ES-I3 (cell line): ENCODE data around the gene HIVEP1.

Experiments
- H3K36me3 ChIP-seq: 2 replicates; pipeline ENCODE4 v1.6.1; 2013; ENCODE audit warnings: mild to moderate bottlenecking, low read length, control low read depth, moderate library complexity; ENCODE audit not compliant: insufficient read depth
- H3K4me1 ChIP-seq: 2 replicates; pipeline ENCODE4 v1.6.1; 2013; ENCODE audit warnings: mild to moderate bottlenecking, control low read depth, low read length; ENCODE audit not compliant: insufficient read depth
- H3K9ac ChIP-seq: 2 replicates; pipeline ENCODE4 v1.6.1; 2013; ENCODE audit warnings: low read depth, mild to moderate bottlenecking, low read length, moderate library complexity
- H3K9me3 ChIP-seq: 2 replicates; pipeline ENCODE4 v1.6.1; 2013; ENCODE audit warnings: mild to moderate bottlenecking, low read length, moderate library complexity; ENCODE audit not compliant: control insufficient read depth, insufficient read depth

HIVEP1 gene

GRCh38 chr6:12134581-12134980, 122.5 kb downstream of the HIVEP1 start:
- peaks cover 9% of the 10 kb centered on the region for H3K36me3 ChIP-seq
- peaks cover 8% of the 10 kb centered on the region; the same call in 1 of the 2 replicates for H3K9me3 ChIP-seq
- no peaks in the 10 kb centered on the region for H3K4me1 ChIP-seq
- H3K9ac ChIP-seq, result no peak overlapping the region

- Histone ChIP-seq H3K9ac (no peak overlapping the region), H3K9me3 (peaks cover 9% of the 10 kb centered on the region; the same call in 1 of the 2 replicates), H3K4me1 (no peaks in the 10 kb centered on the region), H3K36me3 (peaks cover 9% of the 10 kb centered on the region)
Observed at GRCh38 chr6:12134991-12135390, 122.9 kb downstream of the HIVEP1 start.

DNA sequence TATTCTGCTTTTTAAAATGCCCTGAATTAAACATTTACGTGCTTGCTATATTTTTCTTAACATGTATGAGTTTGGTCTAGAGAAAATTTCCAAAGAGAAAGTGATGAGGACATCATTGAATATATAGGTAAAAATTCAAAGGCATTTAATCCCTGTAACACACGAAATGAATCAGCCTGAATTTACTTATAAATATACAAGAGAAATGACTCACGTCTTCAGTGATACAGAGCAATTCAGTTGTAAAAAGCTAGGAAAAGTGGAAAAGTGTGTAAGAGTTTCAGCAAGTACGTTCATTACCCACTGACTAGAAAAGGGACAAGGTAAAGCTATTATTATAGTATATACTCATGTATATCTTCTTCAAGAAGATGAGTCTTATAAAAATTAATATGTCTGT, 124.8 kb downstream of the HIVEP1 start:
- Histone ChIP-seq H3K36me3 (peaks cover 9% of the 10 kb centered on the region), H3K9ac (no peak overlapping the region), H3K4me1 (no peaks in the 10 kb centered on the region), H3K9me3 (peaks cover 9% of the 10 kb centered on the region; the same call in 1 of the 2 replicates)

- Histone ChIP-seq H3K9ac (no peak overlapping the region), H3K9me3 (peaks cover 9% of the 10 kb centered on the region; the same call in 1 of the 2 replicates), H3K4me1 (no peaks in the 10 kb centered on the region), H3K36me3 (peaks cover 9% of the 10 kb centered on the region)
Observed at GRCh38 chr6:12137480-12137879, 125.4 kb downstream of the HIVEP1 start.

- Histone ChIP-seq H3K36me3 (peaks cover 9% of the 10 kb centered on the region), H3K4me1 (no peaks in the 10 kb centered on the region), H3K9ac (no peak overlapping the region), H3K9me3 (peaks cover 9% of the 10 kb centered on the region; the same call in 1 of the 2 replicates)
Observed at GRCh38 chr6:12138381-12138780, 126.3 kb downstream of the HIVEP1 start.

DNA sequence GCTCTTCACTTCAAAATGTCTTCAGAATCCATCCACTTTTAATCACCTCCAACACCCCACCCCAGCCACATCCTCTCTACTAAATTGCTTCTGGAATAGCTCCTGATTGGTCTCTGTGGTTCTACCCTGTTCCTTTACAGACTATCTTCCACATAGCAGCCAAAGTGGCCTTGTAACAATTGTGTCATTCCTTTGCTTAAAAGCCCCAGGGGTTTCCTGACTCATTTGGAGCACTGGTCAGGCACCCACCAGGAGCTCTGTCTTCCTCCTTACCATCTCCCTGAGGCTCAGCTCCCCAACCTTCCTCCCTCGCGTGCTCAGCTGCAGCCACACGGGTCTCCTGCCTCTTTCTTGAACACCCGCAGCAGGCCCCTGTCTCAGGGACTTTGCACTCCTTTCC, 126.8 kb downstream of the HIVEP1 start:
- no peak overlapping the region for H3K9ac ChIP-seq
- no peaks in the 10 kb centered on the region for H3K4me1 ChIP-seq
- peaks cover 9% of the 10 kb centered on the region; the same call in 1 of the 2 replicates for H3K9me3 ChIP-seq
- H3K36me3 ChIP-seq, result peaks cover 9% of the 10 kb centered on the region

- no peaks in the 10 kb centered on the region; the same call in 1 of the 2 replicates for H3K36me3 ChIP-seq
- 0 out of 2 replicates have a peak, but pooled peaks cover 4% of the 10 kb centered on the region for H3K4me1 ChIP-seq
- no peak overlapping the region for H3K9ac ChIP-seq
- no peaks in the 10 kb centered on the region for H3K9me3 ChIP-seq
Observed at GRCh38 chr6:12147557-12148316, 135.6 kb downstream of the HIVEP1 start.

DNA sequence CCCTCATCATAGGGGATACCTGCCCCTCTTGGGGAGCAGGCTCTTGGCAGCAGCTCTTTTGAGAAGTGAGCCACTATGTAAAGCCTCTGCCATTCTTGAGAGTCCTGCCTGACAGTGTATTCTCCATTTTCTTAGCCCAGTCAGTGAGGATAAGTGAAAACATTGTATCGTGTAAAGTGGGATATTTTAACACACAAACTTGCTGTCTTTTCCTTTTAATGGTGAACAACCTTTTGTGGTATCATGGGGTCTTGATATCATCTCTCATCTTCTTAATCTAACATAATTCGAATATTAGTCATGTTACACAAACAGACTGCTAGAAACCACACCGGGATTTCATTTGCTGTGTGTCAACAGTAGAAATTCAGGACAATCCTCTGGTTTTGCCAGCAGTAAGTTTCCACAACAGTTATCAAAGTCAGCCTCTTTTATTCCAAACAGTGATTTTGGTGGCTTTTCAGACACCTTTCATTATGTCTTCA, 136.2 kb downstream of the HIVEP1 start:
- 0 out of 2 replicates have a peak, but pooled peaks cover 5% of the 10 kb centered on the region for H3K4me1 ChIP-seq
- H3K36me3 ChIP-seq, result no peaks in the 10 kb centered on the region; the same call in 1 of the 2 replicates
- no peaks in the 10 kb centered on the region for H3K9me3 ChIP-seq
- H3K9ac ChIP-seq, result no peak overlapping the region

GRCh38 chr6:12148841-12149240, 136.7 kb downstream of the HIVEP1 start:
- H3K36me3 ChIP-seq, result no peaks in the 10 kb centered on the region; the same call in 1 of the 2 replicates
- 0 out of 2 replicates have a peak, but pooled peaks cover 5% of the 10 kb centered on the region for H3K4me1 ChIP-seq
- no peak overlapping the region for H3K9ac ChIP-seq
- H3K9me3 ChIP-seq, result no peaks in the 10 kb centered on the region

- Histone ChIP-seq H3K9me3 (no peaks in the 10 kb centered on the region), H3K9ac (no peak overlapping the region), H3K4me1 (0 out of 2 replicates have a peak, but pooled peaks cover 5% of the 10 kb centered on the region), H3K36me3 (no peaks in the 10 kb centered on the region; the same call in 1 of the 2 replicates)
Observed at GRCh38 chr6:12149944-12150510, 137.9 kb downstream of the HIVEP1 start.

- no peak overlapping the region for H3K9ac ChIP-seq
- no peaks in the 10 kb centered on the region for H3K9me3 ChIP-seq
- no peaks in the 10 kb centered on the region; the same call in 1 of the 2 replicates for H3K36me3 ChIP-seq
- 0 out of 2 replicates have a peak, but pooled peaks cover 5% of the 10 kb centered on the region for H3K4me1 ChIP-seq
Observed at GRCh38 chr6:12150812-12151432, 138.8 kb downstream of the HIVEP1 start.

DNA sequence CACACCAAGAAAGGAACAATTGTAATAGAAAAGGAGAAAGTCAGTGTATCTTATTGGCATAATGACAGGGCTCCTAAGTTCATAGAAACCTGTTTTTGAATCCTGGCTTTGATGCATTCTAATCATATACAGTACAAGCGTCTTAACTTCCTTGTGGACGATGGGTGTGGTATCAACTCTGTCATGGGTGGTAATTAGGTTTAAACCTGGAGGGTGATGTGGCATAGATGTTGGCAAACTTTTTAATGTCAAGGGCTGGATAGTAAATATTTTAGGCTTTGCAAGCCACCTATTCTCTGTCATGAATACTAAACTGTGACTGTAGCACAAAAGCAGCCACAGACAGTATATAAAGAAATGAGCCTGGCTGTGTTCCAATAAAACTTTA, 139.3 kb downstream of the HIVEP1 start:
- Histone ChIP-seq H3K4me1 (0 out of 2 replicates have a peak, but pooled peaks cover 5% of the 10 kb centered on the region), H3K9ac (no peak overlapping the region), H3K9me3 (no peaks in the 10 kb centered on the region), H3K36me3 (no peaks in the 10 kb centered on the region; the same call in 1 of the 2 replicates)

- Histone ChIP-seq H3K36me3 (no peaks in the 10 kb centered on the region), H3K9me3 (no peaks in the 10 kb centered on the region), H3K9ac (no peak overlapping the region), H3K4me1 (0 out of 2 replicates have a peak, but pooled peaks cover 5% of the 10 kb centered on the region)
Observed at GRCh38 chr6:12152023-12152970, 140.2 kb downstream of the HIVEP1 start.
